Karpas-422 (cell line): ENCODE data around the gene PGF. TPM values are rescaled to one million over a fixed set of nuclear protein-coding genes. Genes with fewer than 3 reads are reported as not detected.

Experiments used
- DNase-seq: peaks from one replicate; pipeline ENCODE4 v3.0.0-alpha.2; 2015
- H2AFZ ChIP-seq: fragments of 200-600 bp; sonication (generic); 2 replicates; pipeline ENCODE4 v1.6.1; 2014; ENCODE audit warnings: antibody characterized with exemption, low read length, mixed read lengths
- H3K27ac ChIP-seq: fragments of 200-600 bp; sonication (generic); 2 replicates; pipeline ENCODE4 v1.5.1; 2014; ENCODE audit warnings: mild to moderate bottlenecking, low read length, moderate library complexity
- H3K27me3 ChIP-seq: fragments of 200-600 bp; sonication (generic); 2 replicates; pipeline ENCODE4 v1.6.1; 2014; ENCODE audit warnings: low read length, mixed read lengths
- H3K36me3 ChIP-seq: fragments of 200-600 bp; sonication (generic); 2 replicates; pipeline ENCODE4 v1.6.1; 2014; ENCODE audit warnings: low read length, mixed read lengths; ENCODE audit not compliant: insufficient read depth
- H3K4me1 ChIP-seq: fragments of 200-600 bp; sonication (generic); 2 replicates; pipeline ENCODE4 v1.6.1; 2014; ENCODE audit warnings: mild to moderate bottlenecking, low read length, mixed read lengths
- H3K4me2 ChIP-seq: fragments of 200-600 bp; sonication (generic); 2 replicates; pipeline ENCODE4 v1.6.1; 2014; ENCODE audit warnings: low read length, low read depth, mild to moderate bottlenecking; ENCODE audit not compliant: poor library complexity, severe bottlenecking
- H3K4me3 ChIP-seq: fragments of 200-600 bp; sonication (generic); 2 replicates; pipeline ENCODE4 v1.5.1; 2014; ENCODE audit warnings: mild to moderate bottlenecking, antibody characterized with exemption, low read length, mixed read lengths
- H3K79me2 ChIP-seq: fragments of 200-600 bp; sonication (generic); 2 replicates; pipeline ENCODE4 v1.6.1; 2014; ENCODE audit warnings: mild to moderate bottlenecking, low read length, mixed read lengths
- H3K9ac ChIP-seq: fragments of 200-600 bp; sonication (generic); 2 replicates; pipeline ENCODE4 v1.6.0; 2014; ENCODE audit warnings: low read length
- H3K9me2 ChIP-seq: fragments of 200-600 bp; sonication (generic), shearing (Covaris generic); replicated peaks from 2 replicates; pipeline ENCODE4 v1.6.0; 2014; ENCODE audit warnings: mild to moderate bottlenecking, low read length, moderate library complexity; ENCODE audit not compliant: insufficient read depth
- H3K9me3 ChIP-seq: fragments of 300-700, 200-600 bp; sonication (generic); 2 replicates; pipeline ENCODE4 v1.6.1; 2014; ENCODE audit warnings: low read length, mixed read lengths
- H4K20me1 ChIP-seq: fragments of 200-600 bp; sonication (generic); 2 replicates; pipeline ENCODE4 v1.6.1; 2014; ENCODE audit warnings: mild to moderate bottlenecking, antibody characterized with exemption, low read length, low read depth; ENCODE audit not compliant: insufficient read depth
- total RNA-seq: library from RNA; depleted of rRNA; stranded (reverse); fragments of >200 nt; shearing (Covaris generic); gene quantifications from 2 replicates; pipeline ENCODE4 v1.2.3, GENCODE V29; 2014; ENCODE audit warnings: low replicate concordance

Gene PGF
- total RNA-seq, 1 experiment from 2014 or later = 3.5 TPM

DNA sequence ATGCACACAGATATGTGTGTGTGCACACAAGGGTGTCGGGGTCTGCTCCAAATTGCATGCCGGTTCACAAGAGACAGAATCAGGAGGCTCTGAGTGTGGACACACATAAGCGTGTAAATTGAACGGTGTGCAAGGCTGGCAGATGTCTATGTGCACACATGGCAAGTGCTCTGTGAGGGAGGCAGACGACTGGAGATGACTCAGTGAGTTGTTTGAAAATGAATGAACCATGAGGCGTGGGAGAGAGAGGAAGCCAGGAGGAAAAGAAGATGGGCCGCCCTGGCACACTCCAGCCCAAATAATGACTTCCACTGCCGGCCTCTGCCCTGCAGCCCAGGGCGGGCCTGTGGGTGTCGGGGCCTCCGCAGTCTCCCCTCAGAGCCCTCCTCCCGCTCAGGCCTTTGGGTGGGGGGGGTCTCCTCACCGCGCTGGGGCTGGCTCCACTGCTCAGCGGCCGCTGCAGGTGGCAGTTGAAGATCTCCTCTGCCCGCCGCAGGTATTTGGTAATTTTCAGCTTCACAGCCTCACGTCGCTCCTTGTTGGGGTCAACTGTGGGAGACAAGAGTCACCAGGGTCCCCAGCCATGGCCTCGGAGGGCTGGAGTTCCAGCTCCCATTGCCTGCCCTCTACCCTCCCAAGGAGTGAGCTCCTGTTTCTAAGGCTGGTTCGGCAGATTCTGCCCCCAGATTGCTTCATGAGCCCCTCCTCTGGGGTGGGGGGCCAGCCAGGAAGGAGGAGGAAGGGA, 35.8 kb downstream of the PGF start:
- no peak overlapping the region for H3K27ac ChIP-seq
- no peak for DNase-seq
- H3K4me3 ChIP-seq = no peak overlapping the region
- H2AFZ ChIP-seq = no peak overlapping the region
- H3K9me3 ChIP-seq = no peaks in the 10 kb centered on the region
- H4K20me1 ChIP-seq = no peaks in the 10 kb centered on the region
- H3K36me3 ChIP-seq = no peaks in the 10 kb centered on the region
- H3K4me1 ChIP-seq = peaks cover 25% of the 10 kb centered on the region
- H3K9me2 ChIP-seq = no peaks in the 10 kb centered on the region
- H3K9ac ChIP-seq = no peak overlapping the region
- peaks cover 7% of the 10 kb centered on the region for H3K79me2 ChIP-seq
- H3K27me3 ChIP-seq = no peaks in the 10 kb centered on the region
- H3K4me2 ChIP-seq = no peak overlapping the region

DNA sequence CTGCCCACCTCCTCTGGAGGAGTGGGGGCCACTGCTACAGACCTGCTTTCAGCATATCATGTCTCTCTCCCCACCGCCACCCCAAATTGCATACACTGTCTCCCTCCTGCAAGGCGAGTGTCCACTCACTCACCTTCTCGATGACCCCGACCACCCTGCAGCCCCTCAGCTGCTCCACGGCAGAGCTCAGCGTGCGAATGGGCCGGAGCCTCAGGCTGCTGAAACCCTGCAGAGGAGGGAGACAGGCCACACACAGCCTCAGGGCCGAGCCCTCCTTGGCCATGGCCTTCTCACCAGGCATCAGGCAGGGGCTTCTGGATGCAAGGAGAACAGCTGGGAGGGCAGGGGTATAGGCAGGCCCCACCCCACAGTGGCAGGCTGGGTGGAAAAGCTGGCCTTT, 37.0 kb downstream of the PGF start:
- Histone ChIP-seq H3K4me2 (no peak overlapping the region), H4K20me1 (no peaks in the 10 kb centered on the region), H2AFZ (no peak overlapping the region), H3K9ac (no peak overlapping the region), H3K79me2 (peaks cover 7% of the 10 kb centered on the region), H3K9me3 (no peaks in the 10 kb centered on the region), H3K27me3 (no peaks in the 10 kb centered on the region), H3K9me2 (no peaks in the 10 kb centered on the region), H3K4me3 (no peak overlapping the region), H3K4me1 (peaks cover 25% of the 10 kb centered on the region), H3K36me3 (no peaks in the 10 kb centered on the region), H3K27ac (no peak overlapping the region)
- DNase-seq = no peak

DNA sequence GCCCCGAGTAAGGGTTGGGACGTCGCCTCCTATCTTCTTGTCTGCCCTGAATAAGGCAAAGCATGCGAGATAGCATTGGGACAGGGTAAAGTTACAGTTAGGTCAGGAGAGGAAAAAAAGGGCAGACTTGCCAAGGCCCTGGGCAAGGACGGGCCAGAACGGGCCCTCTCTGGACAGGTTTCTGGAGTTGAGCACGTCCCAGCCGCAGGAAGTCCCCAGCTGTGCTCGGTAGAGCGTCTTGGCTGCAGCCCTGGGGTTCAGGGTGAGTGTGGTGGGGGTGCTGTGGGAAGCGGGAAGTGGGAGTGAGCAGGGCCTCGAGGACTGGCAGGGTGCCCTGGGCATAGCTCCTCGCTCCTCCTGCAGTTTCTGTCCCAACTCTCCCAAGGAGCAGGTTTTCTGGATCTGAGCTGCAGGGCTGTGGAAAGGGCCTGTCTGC, 37.7 kb downstream of the PGF start:
- Histone ChIP-seq H3K27ac (no peak overlapping the region), H3K4me3 (no peak overlapping the region), H3K9me2 (no peaks in the 10 kb centered on the region), H3K36me3 (no peaks in the 10 kb centered on the region), H3K4me1 (peaks cover 24% of the 10 kb centered on the region), H4K20me1 (no peaks in the 10 kb centered on the region), H3K27me3 (no peaks in the 10 kb centered on the region), H2AFZ (no peak overlapping the region), H3K9me3 (no peaks in the 10 kb centered on the region), H3K79me2 (peaks cover 7% of the 10 kb centered on the region), H3K4me2 (no peak overlapping the region), H3K9ac (no peak overlapping the region)
- no peak for DNase-seq

DNA sequence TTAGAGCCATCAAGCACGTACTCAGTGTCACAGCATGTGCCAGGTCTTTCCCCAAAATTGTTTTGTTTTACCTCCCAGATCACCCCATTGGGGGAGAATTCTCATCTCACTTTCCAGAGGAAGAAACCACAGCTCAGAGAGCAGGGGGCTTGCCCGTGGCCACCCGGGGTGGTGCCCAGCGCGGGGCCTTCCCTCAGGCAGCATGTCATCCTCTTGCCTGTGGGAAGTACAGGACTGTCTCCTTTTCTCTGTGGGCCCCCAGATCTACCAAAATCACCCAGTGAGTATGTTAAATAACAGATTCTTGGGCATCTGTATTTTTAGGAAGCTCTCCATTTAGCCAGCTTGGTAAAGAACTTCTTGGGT, 38.2 kb downstream of the PGF start:
- DNase-seq = no peak
- H3K9ac ChIP-seq = no peak overlapping the region
- no peaks in the 10 kb centered on the region for H3K36me3 ChIP-seq
- H3K4me3 ChIP-seq = no peak overlapping the region
- H3K79me2 ChIP-seq = peaks cover 2% of the 10 kb centered on the region
- H3K4me1 ChIP-seq = peaks cover 22% of the 10 kb centered on the region
- H3K9me2 ChIP-seq = no peaks in the 10 kb centered on the region
- no peak overlapping the region for H3K27ac ChIP-seq
- H3K27me3 ChIP-seq = no peaks in the 10 kb centered on the region
- H2AFZ ChIP-seq = no peak overlapping the region
- H4K20me1 ChIP-seq = no peaks in the 10 kb centered on the region
- H3K9me3 ChIP-seq = no peaks in the 10 kb centered on the region
- no peak overlapping the region for H3K4me2 ChIP-seq

DNA sequence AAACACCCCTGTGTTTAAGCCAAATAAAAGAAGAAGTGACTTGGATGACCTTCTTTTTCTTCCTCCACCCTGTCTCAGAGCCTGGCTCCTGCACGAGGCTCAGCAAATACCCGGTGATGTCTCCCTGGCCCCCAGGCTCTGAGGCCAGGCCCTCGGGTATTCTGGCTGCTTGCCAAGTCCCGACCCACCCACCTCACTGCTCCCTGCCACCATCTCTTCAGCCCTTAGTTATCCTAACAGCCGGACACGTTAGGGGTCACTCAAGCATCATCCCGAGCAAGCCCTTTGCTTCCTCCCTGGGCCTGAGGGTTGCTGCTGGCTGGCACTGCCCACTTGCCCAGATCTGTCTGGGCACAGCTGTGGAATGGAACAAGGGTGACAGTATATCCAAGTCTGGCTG, 39.6 kb downstream of the PGF start:
- no peak overlapping the region; the same call in 1 of the 2 replicates for H3K9ac ChIP-seq
- H3K79me2 ChIP-seq = no peaks in the 10 kb centered on the region
- H3K4me1 ChIP-seq = peaks cover 18% of the 10 kb centered on the region
- no peak for DNase-seq
- H2AFZ ChIP-seq = no peak overlapping the region
- no peak overlapping the region for H3K27ac ChIP-seq
- no peaks in the 10 kb centered on the region for H3K36me3 ChIP-seq
- H3K4me2 ChIP-seq = no peak overlapping the region
- no peak overlapping the region for H3K4me3 ChIP-seq
- H3K9me2 ChIP-seq = no peaks in the 10 kb centered on the region
- no peaks in the 10 kb centered on the region for H3K9me3 ChIP-seq
- no peaks in the 10 kb centered on the region for H4K20me1 ChIP-seq
- no peaks in the 10 kb centered on the region for H3K27me3 ChIP-seq

DNA sequence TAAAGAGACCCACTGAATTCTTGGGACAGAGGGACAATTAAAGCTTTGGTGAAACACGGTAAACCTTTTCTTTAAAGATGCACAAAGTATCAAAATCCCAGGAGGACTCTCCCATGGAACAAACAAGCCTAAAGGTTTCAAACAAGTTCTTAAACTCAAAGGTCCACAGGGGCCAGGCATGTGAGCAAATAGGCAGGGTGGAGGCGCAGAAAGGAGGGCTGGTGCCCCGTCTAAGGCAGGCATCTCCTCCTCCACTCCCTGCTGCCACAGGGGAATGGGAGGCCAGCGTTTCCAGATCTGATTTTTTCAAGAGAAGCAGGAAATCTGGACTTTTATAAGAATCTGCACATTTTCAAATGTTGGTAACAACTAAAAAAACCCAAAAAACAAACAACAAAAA, 40.0 kb downstream of the PGF start:
- Histone ChIP-seq H4K20me1 (no peaks in the 10 kb centered on the region), H3K4me2 (no peak overlapping the region), H3K9me2 (no peaks in the 10 kb centered on the region), H3K36me3 (no peaks in the 10 kb centered on the region), H2AFZ (no peak overlapping the region), H3K79me2 (no peaks in the 10 kb centered on the region), H3K4me1 (peaks cover 18% of the 10 kb centered on the region), H3K27me3 (no peaks in the 10 kb centered on the region), H3K9ac (no peak overlapping the region; the same call in 1 of the 2 replicates), H3K4me3 (no peak overlapping the region), H3K9me3 (no peaks in the 10 kb centered on the region), H3K27ac (0 out of 2 replicates have a peak overlapping the region, but pooled peaks have one; percentile 1)
- no peak for DNase-seq

DNA sequence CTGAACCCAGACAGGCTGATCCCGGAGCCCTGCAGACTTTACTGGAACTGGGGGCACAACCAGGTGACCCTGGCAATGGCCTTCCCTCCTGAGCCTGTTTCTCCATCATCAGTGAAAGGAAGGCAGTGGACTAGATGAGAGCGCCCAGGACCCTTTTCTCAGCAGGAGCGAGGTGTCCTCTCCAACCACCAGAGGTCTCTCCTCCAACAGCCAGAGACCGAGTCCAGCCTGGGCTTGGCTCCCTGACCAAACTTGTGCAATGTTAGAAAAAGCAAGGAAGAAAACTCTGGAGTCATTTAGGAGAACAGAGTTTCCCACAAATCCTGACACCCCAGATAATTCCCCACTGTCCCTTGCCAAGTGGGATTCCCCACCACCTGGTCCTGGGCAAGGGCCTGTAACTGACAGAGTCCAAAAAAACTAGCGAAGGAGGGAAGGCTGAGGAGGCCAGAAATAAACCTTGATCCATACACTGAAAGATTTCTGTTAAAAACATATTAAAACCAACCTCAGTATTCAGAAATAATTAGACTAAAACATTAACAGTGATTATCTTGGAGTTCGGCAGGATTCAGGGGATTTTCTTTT, 41.3 kb downstream of the PGF start:
- H3K9me3 ChIP-seq = no peaks in the 10 kb centered on the region
- DNase-seq = peak; percentile 90
- H3K9ac ChIP-seq = peak overlapping the region; percentile 27; the same call in 1 of the 2 replicates
- H2AFZ ChIP-seq = peak overlapping the region; percentile 40; the same call in 1 of the 2 replicates
- H3K4me3 ChIP-seq = no peak overlapping the region
- no peaks in the 10 kb centered on the region for H3K79me2 ChIP-seq
- no peaks in the 10 kb centered on the region for H3K9me2 ChIP-seq
- H3K4me2 ChIP-seq = no peak overlapping the region
- H3K4me1 ChIP-seq = peaks cover 18% of the 10 kb centered on the region
- H3K27me3 ChIP-seq = no peaks in the 10 kb centered on the region
- no peaks in the 10 kb centered on the region for H3K36me3 ChIP-seq
- H3K27ac ChIP-seq = peak overlapping the region; percentile 13; the same call in 1 of the 2 replicates
- no peaks in the 10 kb centered on the region for H4K20me1 ChIP-seq

DNA sequence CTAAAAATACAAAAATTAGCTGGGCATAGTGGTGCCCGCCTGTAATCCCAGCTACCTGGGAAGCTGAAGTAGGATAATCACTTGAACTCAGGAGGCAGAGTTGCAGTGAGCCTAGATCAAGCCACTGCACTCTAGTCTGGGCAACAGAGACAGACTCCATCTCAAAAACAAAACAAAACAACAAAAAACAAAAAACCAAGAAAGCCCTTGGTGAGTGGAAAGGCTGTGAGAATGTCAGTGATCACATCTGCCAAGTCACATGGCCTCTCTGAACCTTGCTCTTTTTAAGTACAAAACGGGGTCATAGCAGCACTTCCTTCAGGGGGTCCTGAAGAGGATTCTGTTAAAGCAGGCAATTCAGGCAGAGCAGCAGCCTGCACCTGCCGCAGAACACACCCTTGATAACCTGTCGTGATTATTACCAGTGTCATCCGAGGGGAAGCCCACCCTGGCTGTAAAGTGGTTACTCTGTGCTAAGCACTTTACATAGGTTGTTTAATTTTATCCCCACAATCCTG, 41.9 kb downstream of the PGF start:
- no peak overlapping the region for H3K9ac ChIP-seq
- H3K9me3 ChIP-seq = no peaks in the 10 kb centered on the region
- no peaks in the 10 kb centered on the region for H3K79me2 ChIP-seq
- H3K36me3 ChIP-seq = no peaks in the 10 kb centered on the region
- no peak overlapping the region for H2AFZ ChIP-seq
- H3K4me2 ChIP-seq = no peak overlapping the region
- H3K9me2 ChIP-seq = no peaks in the 10 kb centered on the region
- H3K27ac ChIP-seq = peak overlapping the region; percentile 5; the same call in 1 of the 2 replicates
- no peaks in the 10 kb centered on the region for H3K27me3 ChIP-seq
- H3K4me1 ChIP-seq = peaks cover 18% of the 10 kb centered on the region
- no peak overlapping the region for H3K4me3 ChIP-seq
- no peaks in the 10 kb centered on the region for H4K20me1 ChIP-seq
- no peak for DNase-seq
